Medulla oblongata (tissue), 1 donor: Measurements from ENCODE around the gene PDE3B.
A peak's percentile ranks its signal among the peaks of the same experiment; 100 is the strongest.
"Not testable (repeated sequence)": the region's sequence is repeated elsewhere in the genome, so short reads cannot be mapped to it uniquely, and the experiment has no call there.

Experiments
- DNase-seq: peaks from one replicate; pipeline ENCODE4 v3.0.0-alpha.2; 2015; ENCODE audit errors: extremely low spot score

Gene PDE3B

DNA sequence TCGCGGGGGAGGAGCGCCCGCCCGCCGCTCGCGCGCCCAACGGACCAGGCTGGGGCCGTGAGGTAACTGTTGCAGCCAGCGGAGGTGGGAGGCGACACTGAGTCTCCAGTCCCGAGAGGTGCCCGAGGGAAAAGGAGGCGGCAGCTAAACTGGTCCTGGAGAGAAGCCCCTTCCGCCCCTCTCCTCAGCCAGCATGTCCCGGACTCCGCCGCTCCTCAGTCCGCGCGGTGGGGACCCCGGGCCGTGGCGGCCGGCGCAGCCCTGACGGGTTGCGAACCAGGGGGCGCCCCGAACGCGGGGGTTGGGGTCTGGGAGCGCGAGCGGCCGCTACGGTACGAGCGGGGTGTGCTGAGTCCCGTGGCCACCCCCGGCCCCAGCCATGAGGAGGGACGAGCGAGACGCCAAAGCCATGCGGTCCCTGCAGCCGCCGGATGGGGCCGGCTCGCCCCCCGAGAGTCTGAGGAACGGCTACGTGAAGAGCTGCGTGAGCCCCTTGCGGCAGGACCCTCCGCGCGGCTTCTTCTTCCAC is at the start of gene PDE3B:
Gene PDE3B, plus strand, starts transcription at position 108 of the 529 bp plus-strand sequence. Its CDS starts 272 bp downstream, at position 380.
- DNase-seq: peak; percentile 73

- not testable (repeated sequence) for DNase-seq
These were observed 48.3 kb upstream of the PDE3B start for GRCh38 chr11:14595261-14595660.

GRCh38 chr11:14607713-14608112 is 35.9 kb upstream of the PDE3B start:
- no peak for DNase-seq

DNA sequence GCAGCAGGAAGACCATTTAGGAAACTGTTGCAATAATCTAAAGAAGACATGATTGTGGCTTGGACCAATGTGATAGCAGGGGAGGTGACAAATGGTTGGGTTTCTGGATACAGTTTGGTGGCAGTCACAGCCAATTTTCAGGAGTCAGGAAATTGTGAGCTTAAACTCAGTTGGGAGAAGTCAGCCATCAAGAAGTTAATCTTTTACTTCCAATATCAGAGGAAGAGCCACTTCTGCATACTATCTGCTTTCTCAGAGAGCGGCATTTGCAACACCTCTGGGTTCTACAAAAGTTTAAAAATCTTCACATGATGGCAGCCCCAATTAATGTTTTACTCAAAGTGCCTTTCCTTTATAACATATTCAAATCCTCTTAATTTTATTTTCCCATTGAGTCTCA is 33.7 kb upstream of the PDE3B start:
- no peak for DNase-seq

DNA sequence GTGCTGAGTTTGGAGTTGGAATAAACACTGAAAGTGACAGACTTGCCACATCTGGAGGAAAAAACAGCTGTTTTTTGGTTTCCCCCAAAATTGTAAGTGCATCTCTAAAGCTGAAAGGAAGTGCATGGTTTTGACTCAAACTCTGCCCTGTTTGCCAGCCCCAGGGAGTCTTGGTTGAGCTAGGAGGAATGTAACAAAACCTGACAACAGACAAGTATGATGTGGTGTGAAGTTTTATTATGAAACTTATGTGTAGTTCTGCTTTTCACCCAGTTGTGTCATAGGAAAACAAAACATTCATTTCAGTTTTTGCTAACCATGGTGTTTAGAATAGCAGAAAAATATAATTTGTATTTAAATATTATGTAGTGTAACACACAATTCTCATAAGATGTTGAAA is 31.7 kb upstream of the PDE3B start:
- DNase-seq: no peak

- no peak for DNase-seq
These were observed 30.9 kb upstream of the PDE3B start for GRCh38 chr11:14612694-14613093.

GRCh38 chr11:14614091-14614622 is 29.4 kb upstream of the PDE3B start:
- DNase-seq: no peak

- no peak for DNase-seq
These were observed 26.2 kb upstream of the PDE3B start for GRCh38 chr11:14617241-14618027.

DNA sequence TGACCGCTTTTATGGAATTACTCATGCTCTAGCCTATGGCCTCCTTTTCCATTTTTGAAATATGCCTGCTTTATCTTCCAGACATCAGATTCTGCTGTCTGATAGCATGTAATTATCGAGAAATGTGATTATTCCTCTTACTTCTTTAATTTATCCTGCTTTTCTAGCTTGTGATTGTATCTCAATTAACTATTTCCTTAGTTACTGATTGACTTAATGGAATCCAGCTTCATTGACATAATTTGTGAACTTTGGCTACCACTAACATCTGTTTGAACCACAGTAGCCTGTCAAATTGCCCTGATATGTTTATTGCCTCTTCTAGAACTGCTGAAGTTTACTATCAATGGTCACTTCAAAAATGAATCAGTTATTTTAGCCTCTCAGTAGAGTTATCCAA is 25.5 kb upstream of the PDE3B start:
- DNase-seq: no peak

DNA sequence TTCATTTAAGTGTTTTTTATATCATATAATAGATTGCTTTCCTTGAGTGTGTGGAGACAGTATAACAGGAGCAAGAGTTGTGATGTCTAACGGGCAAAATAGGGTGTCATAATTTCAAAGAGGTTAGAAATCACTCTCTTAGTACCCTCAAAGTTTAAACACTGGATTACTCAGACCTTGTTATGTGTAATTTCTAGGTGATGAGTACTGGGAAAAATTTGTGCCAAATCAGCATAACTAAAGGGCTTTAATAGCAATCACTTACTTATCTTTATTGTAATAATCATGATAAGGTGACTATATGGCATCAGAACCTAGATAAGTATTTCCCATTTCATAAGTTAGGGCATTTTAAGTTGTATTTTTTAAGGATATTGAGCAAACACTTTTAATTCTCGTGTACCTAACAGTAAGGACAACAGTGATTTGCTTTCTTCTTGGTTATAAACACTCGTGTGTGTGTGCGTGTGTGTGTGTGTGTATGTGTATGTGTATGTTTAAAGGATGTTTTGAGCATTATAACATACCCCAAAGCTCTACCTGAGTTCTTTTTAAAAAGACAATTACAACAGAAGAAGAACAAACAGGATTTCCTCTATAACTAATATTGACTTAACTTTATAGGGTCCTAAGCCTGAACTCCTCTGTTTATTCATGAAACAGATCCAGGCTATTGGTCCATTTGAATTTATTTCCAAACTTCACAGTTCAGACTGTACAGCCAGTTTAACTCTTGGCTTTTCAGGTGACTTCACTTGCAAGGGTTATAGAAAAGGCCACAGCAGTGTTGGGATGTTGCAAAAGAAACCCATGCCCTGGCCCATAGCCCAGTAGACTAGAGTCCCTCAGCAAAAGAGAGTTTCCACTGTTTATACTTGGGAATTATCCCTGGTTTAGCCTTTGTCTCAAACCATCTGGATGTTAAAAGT is 23.7 kb upstream of the PDE3B start:
- DNase-seq: no peak

- no peak for DNase-seq
These were observed 21.2 kb upstream of the PDE3B start for GRCh38 chr11:14622223-14622954.

DNA sequence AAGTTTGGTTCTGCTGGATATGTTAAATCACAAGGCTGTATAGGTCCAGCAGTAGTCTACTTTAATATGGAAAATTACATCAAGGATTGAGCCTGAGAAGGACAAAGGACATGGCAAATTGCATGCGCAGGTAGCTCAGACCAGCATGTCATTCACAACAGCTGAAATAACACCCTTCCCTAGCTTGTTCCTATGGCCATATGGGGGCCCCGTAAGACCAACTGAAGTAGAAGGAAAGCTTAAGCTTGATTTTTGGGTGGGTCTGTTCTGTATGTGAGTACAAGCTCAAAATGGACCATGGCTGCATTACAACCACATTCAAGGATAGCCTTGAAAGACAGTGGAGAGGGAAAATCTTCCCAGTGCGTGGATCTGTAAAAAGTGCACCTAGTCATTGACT is 20.6 kb upstream of the PDE3B start:
- no peak for DNase-seq

DNA sequence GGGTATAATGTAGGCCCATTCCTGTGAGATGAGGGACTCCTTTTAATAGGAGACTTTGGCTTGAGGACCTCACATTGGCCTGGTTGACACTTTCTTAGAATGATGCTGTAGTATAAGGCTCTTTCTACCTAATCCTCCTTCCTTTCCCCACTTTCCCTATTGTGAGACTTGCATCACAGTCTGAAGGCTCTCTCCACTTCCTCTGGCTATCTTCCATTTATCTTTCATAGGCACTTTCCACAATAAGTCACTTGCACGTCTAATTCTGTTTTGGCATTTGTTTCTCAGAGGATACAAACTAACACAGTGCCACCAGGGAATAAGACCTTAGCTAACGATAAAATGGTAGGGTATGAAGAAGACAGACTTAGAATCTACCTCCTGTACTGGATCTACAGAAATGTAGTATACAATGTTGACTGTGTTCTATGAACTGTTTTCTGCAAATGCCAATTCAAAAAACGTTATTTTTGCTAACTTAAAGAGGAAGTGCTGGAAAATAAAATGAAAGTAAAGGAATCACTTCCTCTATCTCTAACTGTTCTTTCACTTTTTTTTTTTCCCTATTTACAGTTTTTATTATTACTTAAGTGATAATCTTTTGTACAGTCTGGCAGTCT is 17.9 kb upstream of the PDE3B start:
- peak; percentile 56 for DNase-seq

- DNase-seq: no peak
These were observed 17.0 kb upstream of the PDE3B start for GRCh38 chr11:14626650-14627049.

GRCh38 chr11:14633506-14634224 is 9.9 kb upstream of the PDE3B start:
- DNase-seq: not testable (repeated sequence)

- DNase-seq: no peak
These were observed 8.8 kb upstream of the PDE3B start for GRCh38 chr11:14634813-14635212.

DNA sequence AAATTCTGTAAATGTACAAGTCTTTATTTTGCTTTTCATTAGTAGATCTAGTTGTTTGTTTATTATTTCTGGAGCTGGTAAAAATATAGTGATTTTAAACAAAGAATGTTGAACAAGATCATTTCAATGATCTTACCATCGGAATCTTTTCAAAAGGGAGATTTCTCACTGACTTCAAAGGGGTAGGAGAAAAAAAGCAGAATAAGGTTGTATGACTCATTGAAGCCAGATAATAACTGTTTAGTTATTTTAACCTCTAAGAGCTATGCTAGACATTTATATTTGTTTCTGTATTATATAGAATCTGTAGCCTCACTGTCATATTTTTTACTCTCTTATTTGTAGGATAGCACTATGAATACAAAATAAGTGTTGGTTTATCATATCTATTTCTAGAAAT is 8.1 kb upstream of the PDE3B start:
- no peak for DNase-seq

DNA sequence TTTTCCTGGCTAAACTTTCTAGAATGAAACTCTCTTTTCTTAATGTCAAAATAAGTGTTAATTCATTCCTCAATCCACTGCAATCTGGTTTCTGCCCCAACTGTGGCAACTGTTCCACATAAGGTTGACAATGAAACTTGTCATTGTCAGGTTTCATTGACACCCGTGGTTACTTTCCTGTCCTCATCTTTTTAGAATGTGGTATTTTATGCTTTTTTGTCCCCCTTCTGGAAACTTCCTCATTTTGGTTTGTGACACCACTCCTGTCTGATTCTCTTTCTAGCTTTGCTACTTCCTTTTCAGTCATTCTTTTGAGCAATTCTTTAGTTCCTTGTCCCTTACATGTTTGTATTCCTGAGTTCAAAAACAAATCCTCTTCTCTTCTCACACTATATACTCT is 7.5 kb upstream of the PDE3B start:
- peak; percentile 50 for DNase-seq

DNA sequence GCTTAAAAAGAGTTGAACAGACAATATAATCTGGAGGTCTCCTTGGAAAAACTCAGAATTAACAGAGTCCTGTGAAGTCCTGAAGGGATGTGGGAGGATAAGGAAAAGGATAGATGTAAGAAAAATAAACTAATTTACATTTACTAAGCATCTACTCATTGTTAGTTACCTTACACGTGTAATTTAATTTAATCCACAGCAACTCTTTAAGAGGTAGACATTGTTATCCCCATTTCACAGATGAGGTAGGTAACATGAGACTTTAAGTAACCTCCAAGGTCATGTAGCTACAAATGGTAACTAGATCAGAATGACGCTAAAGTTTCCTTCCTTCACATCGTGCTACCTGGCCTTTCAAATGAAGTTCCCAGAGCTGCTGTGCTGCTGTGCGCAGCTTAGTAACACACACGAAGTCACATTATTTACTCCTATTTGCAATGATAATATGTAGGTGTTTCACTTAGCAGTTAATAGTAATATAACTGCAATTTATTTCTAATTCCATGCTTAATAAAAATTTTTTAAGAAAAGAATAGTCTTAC is 5.7 kb upstream of the PDE3B start:
- DNase-seq: no peak

- DNase-seq: peak; percentile 28
These were observed 5.0 kb upstream of the PDE3B start for GRCh38 chr11:14638561-14638960.
